AG04450 (cell line): Measurements from ENCODE around the gene ZNF563. TPM values are rescaled to one million over a fixed set of nuclear protein-coding genes. Genes with fewer than 3 reads are reported as not detected.
A peak's percentile ranks its signal among the peaks of the same experiment; 100 is the strongest.
"Not testable (repeated sequence)": the region's sequence is repeated elsewhere in the genome, so short reads cannot be mapped to it uniquely, and the experiment has no call there.

ENCODE experiments used
- CTCF ChIA-PET: fragments of 300-600, 350-600 bp; formaldehyde crosslinking; extraction: SDS; loops from one replicate; lab custom pipeline; 2022; ENCODE audit warnings: antibody characterized with exemption, inconsistent platforms; lab: Charles Lee
- POLR2A ChIA-PET: fragments of 350-600 bp; formaldehyde crosslinking; extraction: SDS; loops from one replicate; lab custom pipeline; 2021; ENCODE audit warnings: antibody characterized with exemption, inconsistent platforms; lab: Yijun Ruan, JAX
- DNase-seq: peaks from one replicate; pipeline ENCODE4 v3.0.0-alpha.2; 2011; ENCODE audit warnings: low read depth, low spot score
- H3K27ac ChIP-seq: one replicate; pipeline ENCODE4 v1.5.1; 2012; ENCODE audit warnings: low read depth, low read length, control low read depth
- H3K27me3 ChIP-seq: one replicate; pipeline ENCODE4 v1.6.0; 2012; ENCODE audit warnings: low read length; ENCODE audit not compliant: control insufficient read depth, insufficient read depth
- H3K4me3 ChIP-seq: 2 replicates; pipeline ENCODE4 v1.5.1; 2011; ENCODE audit warnings: mild to moderate bottlenecking, low read depth, low read length, control low read depth
- H3K9me3 ChIP-seq: 2 replicates; pipeline ENCODE4 v1.5.1; 2012; ENCODE audit warnings: low read length; ENCODE audit not compliant: control insufficient read depth, insufficient read depth
- CTCF ChIP-seq: IDR thresholded peaks from 2 replicates; pipeline ENCODE4 v1.5.1; 2011; ENCODE audit warnings: low read depth, low read length, control low read depth, inconsistent platforms
- polyA plus RNA-seq: library from polyadenylated mRNA; depleted of rRNA; stranded (reverse); fragments of >200 nt; gene quantifications from 2 replicates; pipeline ENCODE4 v1.2.3, GENCODE V29; 2011

Gene ZNF563
- polyA plus RNA-seq, 1 experiment, result 2.3 TPM

- POLR2A ChIA-PET, result interaction anchor here (0.6 to 1.4 kb wide), 9 partner anchors 32 to 313 kb away, joined by 3 to 11 read pairs (median 3); partner anchors contain the start of genes ZNF443, ZNF490, ZNF563 and ZNF564
- CTCF ChIA-PET, result interaction anchor here (0.6 to 2.0 kb wide), 15 partner anchors 9 to 568 kb away, joined by 3 to 15 read pairs (median 4); partner anchors contain the start of genes ZNF20, ZNF563 and ZNF878
- Histone ChIP-seq H3K27ac (no peak within 1 kb of the TSS), H3K4me3 (peak within 1 kb of the TSS; percentile 91), H3K9me3 (peaks cover 15% of the 10 kb centered on the region), H3K27me3 (no peaks in the 10 kb centered on the region)
- peak; percentile 79 for TF ChIP-seq CTCF
- peak; percentile 82 for DNase-seq
These were observed 32.1 kb upstream of the ZNF563 start, which contains the start of gene ZNF442 for GRCh38 chr19:12365236-12366162. TSS of gene ZNF442 (minus strand) at chr19:12365683. CDS start at chr19:12363631, 2,052 bp downstream.

DNA sequence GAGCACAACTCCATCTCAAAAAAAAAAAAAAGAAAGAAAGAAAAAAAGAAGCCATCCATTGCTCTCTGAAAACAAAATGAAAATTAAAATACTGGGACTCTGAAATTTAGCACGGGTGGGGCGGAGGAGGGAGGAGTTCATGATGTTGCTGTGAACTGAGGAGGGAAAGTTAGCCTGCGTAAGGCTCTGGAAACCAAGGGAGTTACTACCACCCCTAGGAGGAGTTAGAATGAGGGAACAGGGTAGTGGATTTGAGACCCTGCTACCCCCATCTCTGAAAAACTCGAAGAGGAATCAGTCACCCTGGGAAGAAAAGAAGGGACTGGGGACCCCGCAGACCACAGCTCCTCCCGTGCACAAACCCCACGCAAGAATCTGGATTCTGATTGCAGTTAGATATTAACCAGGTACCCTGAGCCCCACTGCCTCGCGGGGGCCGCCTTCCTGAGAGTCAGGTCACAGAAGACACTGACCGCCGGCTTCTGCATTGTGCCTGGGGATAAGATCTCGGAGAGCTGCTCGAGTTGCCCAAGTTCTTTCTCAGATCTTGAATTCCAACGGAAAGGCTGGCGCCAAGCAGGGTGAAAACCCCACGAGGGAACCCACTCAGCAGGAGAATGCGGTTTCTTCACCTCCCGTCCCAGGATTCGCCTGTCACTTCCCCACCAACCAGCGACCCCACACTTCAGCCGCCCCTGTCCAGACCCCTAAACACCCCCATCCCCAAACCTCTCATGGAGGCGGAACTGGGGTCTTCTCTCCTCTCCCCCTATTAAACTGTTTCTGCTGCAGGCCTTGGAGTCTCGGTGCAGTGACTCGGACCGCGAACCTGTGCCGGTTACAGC is 31.2 kb upstream of the ZNF563 start:
- Histone ChIP-seq H3K9me3 (peaks cover 20% of the 10 kb centered on the region), H3K4me3 (peak overlapping the region; percentile 91), H3K27ac (no peak overlapping the region), H3K27me3 (no peaks in the 10 kb centered on the region)
- CTCF ChIA-PET, result interaction anchor here (0.6 to 2.0 kb wide), 10 partner anchors 10 to 567 kb away, joined by 3 to 15 read pairs (median 6); partner anchors contain the start of genes ZNF20, ZNF563 and ZNF878
- no peak for TF ChIP-seq CTCF
- no peak for DNase-seq
- POLR2A ChIA-PET, result interaction anchor here (0.6 to 1.4 kb wide), 4 partner anchors 31 to 312 kb away, joined by 3 to 11 read pairs (median 4); partner anchors contain the start of genes ZNF443, ZNF563 and ZNF564

DNA sequence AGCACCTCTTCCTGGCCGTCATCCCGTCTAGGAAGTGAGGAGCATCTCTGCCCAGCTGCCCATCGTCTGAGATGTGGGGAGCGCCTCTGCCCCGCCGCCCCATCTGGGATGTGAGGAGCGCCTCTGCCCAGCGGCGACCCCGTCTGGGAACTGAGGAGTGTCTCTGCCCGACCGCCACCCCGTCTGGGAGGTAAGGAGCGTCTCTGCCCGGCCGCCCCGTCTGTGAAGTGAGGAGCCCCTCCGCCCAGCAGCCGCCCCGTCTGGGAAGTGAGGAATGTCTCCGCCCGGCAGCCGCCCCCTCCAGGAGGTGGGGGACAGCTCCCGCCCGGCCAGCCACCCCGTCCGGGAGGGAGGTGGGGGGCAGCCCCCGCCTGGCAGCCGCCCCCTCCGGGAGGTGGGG is 28.8 kb upstream of the ZNF563 start:
- H3K27me3 ChIP-seq, H3K4me3 ChIP-seq, H3K27ac ChIP-seq, DNase-seq, POLR2A ChIA-PET, CTCF ChIA-PET: not testable (repeated sequence)
- H3K9me3 ChIP-seq, result peaks cover 32% of the 10 kb centered on the region

- no peak for TF ChIP-seq CTCF
- no peak overlapping the region for H3K4me3 ChIP-seq
- DNase-seq, result no peak
- no peak overlapping the region for H3K27ac ChIP-seq
- ChIA-PET POLR2A (no interaction called here), CTCF (no interaction called here)
- peaks cover 40% of the 10 kb centered on the region for H3K9me3 ChIP-seq
- H3K27me3 ChIP-seq, result no peaks in the 10 kb centered on the region
These were observed 19.9 kb upstream of the ZNF563 start for GRCh38 chr19:12353375-12353774.

DNA sequence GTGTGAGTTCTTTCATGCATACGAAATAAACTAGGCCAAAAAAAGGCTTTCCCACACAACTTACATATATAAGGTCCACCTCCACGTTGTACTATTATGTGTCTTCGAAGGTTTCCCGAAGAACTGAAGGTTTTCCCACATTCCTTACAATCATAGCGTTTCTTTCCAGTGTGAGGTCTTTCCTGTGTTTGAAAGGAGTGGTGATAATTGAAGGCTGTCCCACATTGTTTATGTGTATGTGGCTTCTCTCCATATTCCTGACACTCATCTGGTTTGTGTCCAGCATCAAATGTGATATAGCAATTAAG is 17.4 kb upstream of the ZNF563 start:
- no peak for DNase-seq
- CTCF ChIA-PET, result no interaction called here
- Histone ChIP-seq H3K9me3 (peaks cover 36% of the 10 kb centered on the region), H3K27ac (no peak overlapping the region), H3K27me3 (no peaks in the 10 kb centered on the region), H3K4me3 (no peak overlapping the region)
- no peak for TF ChIP-seq CTCF
- POLR2A ChIA-PET, result no interaction called here
